Thyroid gland (tissue), 4 donors: ENCODE results near the gene PYDC1. TPM values are rescaled to one million over a fixed set of nuclear protein-coding genes. Genes with fewer than 3 reads are reported as not detected.
"Not testable (repeated sequence)": the region's sequence is repeated elsewhere in the genome, so short reads cannot be mapped to it uniquely, and the experiment has no call there.

ENCODE experiments used
- DNase-seq, 2 donors: peaks; one replicate each; pipeline ENCODE4 v3.0.0-alpha.2; 2019
- H3K27ac ChIP-seq, 3 donors: fragments of 200-600 bp; sonication (generic); 1 replicate in 2 of 3; 2 replicates in 1 of 3; pipeline ENCODE4 v1.5.1; 2016 to 2019; ENCODE audit warnings: mild to moderate bottlenecking in 1 of 3, moderate library complexity in 1 of 3
- H3K27me3 ChIP-seq: fragments of 200-600 bp; sonication (generic); one replicate; pipeline ENCODE4 v1.5.1; 2019
- H3K36me3 ChIP-seq, 2 donors: fragments of 200-600 bp; sonication (generic); one replicate each; pipeline ENCODE4 v1.5.1; 2016 to 2019
- H3K4me1 ChIP-seq, 2 donors: fragments of 200-600 bp; sonication (generic); one replicate each; pipeline ENCODE4 v1.5.1; 2017 to 2019
- H3K4me3 ChIP-seq, 3 donors: fragments of 200-600 bp; sonication (generic); replicated peaks in 1 of 3; 1 replicate in 2 of 3; 2 replicates in 1 of 3; pipeline ENCODE4 v1.5.1; 2016; ENCODE audit warnings: mild to moderate bottlenecking in 1 of 3
- H3K9me3 ChIP-seq: fragments of 200-600 bp; sonication (generic); one replicate; pipeline ENCODE4 v1.5.1; 2017
- POLR2A ChIP-seq, 2 donors: fragments of 450-650 bp; IDR thresholded peaks; one replicate each; pipeline ENCODE4 v1.6.1; 2017; ENCODE audit warnings: antibody characterized with exemption in 2 of 2, mild to moderate bottlenecking in 2 of 2, moderate library complexity in 1 of 2
- WGBS, 2 donors: methylation state at CpG; one replicate each; pipeline ENCODE4 v1.1.5; 2017; 5-methylcytosine and 5-hydroxymethylcytosine counted together
- intact Hi-C: fragments of 100-400 bp; cut with DNase I; formaldehyde crosslinking; loops from one replicate; pipeline ENCODE4 v1.15.1; 2023
- total RNA-seq, 4 donors: library from RNA; depleted of rRNA; stranded (reverse); fragments of >200 nt; gene quantifications; one replicate each; pipeline ENCODE4 v1.2.3, GENCODE V29; 2016
- TF ChIP-seq, protein P1 (sequence below), 6 experiments: fragments of 200-600 bp in 3 of 6; fragments of 450-650 bp in 3 of 6; sonication (generic) in 3 of 6; IDR thresholded peaks; one replicate each; pipeline ENCODE4 v1.5.1; 2016 to 2019; ENCODE audit warnings: antibody characterized with exemption in 6 of 6, mild to moderate bottlenecking in 2 of 6, inconsistent platforms in 1 of 6, moderate library complexity in 1 of 6

The PYDC1 gene
- total RNA-seq, 4 donors from 2014 or later, result not detected

DNA sequence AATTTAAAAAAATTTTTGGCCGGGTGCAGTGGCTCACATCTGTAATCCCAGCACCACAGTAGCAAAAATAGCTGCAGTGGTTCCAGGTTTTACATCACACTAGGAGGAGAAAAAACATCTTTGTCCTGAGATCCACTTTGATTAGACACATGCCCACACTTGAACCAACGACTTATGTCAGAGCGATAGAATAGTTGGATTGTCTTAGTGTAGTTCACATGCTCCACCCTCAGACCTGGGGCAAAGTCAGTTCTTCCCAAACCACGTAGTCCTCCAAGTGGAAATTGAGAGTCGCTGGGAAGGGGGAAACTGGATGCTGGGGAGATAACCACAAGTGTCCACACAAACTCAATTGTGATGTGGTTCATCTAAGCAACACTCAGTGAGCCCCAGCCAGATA, 31.4 kb upstream of the PYDC1 start:
- Histone ChIP-seq H3K9me3 (no peaks in the 10 kb centered on the region), H3K36me3 (no peaks in the 10 kb centered on the region), H3K27ac (no peak overlapping the region), H3K27me3 (no peaks in the 10 kb centered on the region), H3K4me1 (no peaks in the 10 kb centered on the region), H3K4me3 (no peak overlapping the region)
- intact Hi-C loops, result no loop called here
- DNase-seq, result no peak
- no peak for TF ChIP-seq POLR2A (IDR thresholded peaks at IDR 0.05)
- TF ChIP-seq, protein P1, sequence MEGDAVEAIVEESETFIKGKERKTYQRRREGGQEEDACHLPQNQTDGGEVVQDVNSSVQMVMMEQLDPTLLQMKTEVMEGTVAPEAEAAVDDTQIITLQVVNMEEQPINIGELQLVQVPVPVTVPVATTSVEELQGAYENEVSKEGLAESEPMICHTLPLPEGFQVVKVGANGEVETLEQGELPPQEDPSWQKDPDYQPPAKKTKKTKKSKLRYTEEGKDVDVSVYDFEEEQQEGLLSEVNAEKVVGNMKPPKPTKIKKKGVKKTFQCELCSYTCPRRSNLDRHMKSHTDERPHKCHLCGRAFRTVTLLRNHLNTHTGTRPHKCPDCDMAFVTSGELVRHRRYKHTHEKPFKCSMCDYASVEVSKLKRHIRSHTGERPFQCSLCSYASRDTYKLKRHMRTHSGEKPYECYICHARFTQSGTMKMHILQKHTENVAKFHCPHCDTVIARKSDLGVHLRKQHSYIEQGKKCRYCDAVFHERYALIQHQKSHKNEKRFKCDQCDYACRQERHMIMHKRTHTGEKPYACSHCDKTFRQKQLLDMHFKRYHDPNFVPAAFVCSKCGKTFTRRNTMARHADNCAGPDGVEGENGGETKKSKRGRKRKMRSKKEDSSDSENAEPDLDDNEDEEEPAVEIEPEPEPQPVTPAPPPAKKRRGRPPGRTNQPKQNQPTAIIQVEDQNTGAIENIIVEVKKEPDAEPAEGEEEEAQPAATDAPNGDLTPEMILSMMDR (IDR thresholded peaks at IDR 0.05), result no peak
- 76 to 80% methylated on average over 5 of the region's 5 CpGs for WGBS, 2 donors

DNA sequence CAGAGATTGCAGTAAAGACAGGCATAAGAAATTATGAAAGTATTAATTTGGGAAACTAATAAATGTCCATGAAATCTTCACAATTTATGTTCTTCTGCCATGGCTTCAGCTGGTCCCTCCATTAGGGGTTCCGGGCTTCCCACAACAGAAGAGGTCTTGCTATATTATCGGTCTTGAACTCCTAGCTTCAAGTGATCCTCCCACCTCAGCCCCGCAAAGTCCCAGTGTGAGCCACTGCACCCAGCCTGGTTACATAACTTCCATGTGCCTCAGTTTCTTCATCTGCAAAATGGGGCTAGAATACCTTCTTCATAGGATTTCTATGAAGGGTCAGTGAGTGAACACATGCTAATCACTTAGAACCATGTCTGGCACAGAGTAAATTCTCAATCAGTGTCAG, 29.4 kb upstream of the PYDC1 start:
- WGBS, 2 donors, result 93 to 97% methylated on average over 3 of the region's 3 CpGs
- intact Hi-C loops, result no loop called here
- Histone ChIP-seq H3K27me3 (no peaks in the 10 kb centered on the region), H3K9me3 (no peaks in the 10 kb centered on the region), H3K27ac (no peak overlapping the region), H3K36me3 (no peaks in the 10 kb centered on the region), H3K4me3 (no peak overlapping the region), H3K4me1 (no peaks in the 10 kb centered on the region)
- DNase-seq, result no peak
- TF ChIP-seq POLR2A (IDR thresholded peaks at IDR 0.05), result no peak
- TF ChIP-seq, protein P1 (IDR thresholded peaks at IDR 0.05), result no peak

DNA sequence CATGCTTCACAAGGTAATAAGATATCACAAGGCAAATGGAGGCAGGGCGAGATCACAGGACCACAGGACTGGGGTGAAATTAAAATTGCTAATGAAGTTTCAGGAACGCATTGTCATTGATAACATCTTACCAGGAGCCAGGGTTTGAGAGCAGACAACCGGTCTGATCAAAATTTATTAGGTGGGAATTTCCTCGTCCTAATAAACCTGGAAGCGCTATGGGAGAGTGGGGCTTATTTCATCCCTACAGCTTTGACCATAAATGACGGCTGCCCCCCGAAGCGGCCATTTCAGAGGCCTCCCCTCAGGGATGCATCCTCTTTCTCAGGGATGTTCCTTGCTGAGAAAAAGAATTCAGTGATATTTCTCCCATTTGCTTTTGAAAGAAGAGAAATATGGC, 28.7 kb upstream of the PYDC1 start:
- intact Hi-C loops, H3K4me3 ChIP-seq, DNase-seq, H3K4me1 ChIP-seq, H3K27me3 ChIP-seq, H3K9me3 ChIP-seq, H3K36me3 ChIP-seq, H3K27ac ChIP-seq: not testable (repeated sequence)
- WGBS, 2 donors, result 35 to 37% methylated on average over 8 of the region's 8 CpGs

DNA sequence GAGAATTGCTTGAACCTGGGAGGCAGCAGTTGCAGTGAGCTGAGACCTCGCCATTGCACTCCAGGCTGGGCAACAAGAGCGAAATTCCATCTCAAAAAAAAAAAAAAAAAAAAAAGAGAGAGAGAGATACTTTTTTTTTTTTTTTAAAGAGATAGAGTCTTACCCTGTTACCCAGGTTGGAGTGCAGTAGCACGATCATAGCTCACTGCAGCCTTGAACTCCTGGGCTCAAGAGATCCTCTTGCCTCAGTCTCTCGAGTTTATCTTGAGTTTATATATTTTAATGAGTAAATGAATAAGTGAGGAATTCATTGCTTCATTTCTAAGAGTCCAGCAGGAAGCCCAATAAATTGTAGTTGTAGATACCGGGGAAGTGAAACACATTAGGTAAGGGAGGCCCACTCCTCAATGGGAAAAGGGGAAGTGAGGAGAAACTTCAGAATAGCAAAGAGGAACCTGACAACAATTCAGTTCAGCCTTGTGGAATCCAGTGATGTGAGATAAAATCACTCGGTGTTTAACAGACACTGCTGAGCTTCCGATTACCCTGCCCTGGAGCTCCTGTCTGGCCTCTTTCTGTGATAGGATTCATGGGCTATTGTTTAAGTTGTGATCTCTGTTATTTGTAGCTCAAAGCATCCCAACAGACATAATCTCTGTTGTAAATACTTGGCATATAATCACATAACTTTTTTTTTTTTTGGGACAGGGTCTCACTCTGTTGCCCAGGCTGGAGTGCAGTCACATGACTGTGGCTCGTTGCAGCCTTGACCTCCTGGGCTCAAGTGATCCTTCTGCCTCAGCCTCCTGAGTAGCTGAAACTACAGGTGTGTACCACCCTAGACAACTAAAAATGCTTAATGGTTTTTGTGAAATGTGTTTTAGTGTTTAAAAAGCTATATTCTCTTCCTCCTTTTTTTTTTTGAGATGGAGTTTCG, 27.1 kb upstream of the PYDC1 start:
- no peak overlapping the region for H3K27ac ChIP-seq
- H3K27me3 ChIP-seq, result no peaks in the 10 kb centered on the region
- TF ChIP-seq POLR2A (IDR thresholded peaks at IDR 0.05), result no peak
- TF ChIP-seq, protein P1 (IDR thresholded peaks at IDR 0.05), result no peak
- H3K4me3 ChIP-seq, result no peak overlapping the region
- no peak for DNase-seq
- no peaks in the 10 kb centered on the region for H3K9me3 ChIP-seq
- no peaks in the 10 kb centered on the region for H3K4me1 ChIP-seq
- intact Hi-C loops, result no loop called here
- WGBS, 2 donors, result 53 to 64% methylated on average over 9 of the region's 9 CpGs
- H3K36me3 ChIP-seq, result no peaks in the 10 kb centered on the region

DNA sequence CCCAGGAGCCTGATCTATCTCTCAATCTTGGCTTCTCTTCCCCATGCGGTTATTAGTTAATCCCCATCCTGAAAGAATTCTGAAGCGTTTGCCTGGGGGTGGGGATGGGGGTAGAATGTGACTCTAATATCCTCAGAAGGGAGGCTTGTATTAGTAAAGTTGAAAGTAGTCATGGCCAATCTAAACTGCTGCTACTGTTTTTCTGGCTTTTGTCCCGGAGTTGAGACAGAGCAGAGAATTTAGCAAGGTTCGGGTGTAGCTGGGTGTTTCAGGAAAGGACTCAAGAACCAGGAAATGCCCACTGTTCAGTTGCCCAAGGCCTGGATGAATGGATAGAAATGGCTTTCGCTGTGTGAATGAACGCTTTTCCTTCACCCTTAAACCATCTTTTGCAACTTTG, 25.3 kb upstream of the PYDC1 start:
- Histone ChIP-seq H3K36me3 (no peaks in the 10 kb centered on the region), H3K4me1 (no peaks in the 10 kb centered on the region), H3K27me3 (no peaks in the 10 kb centered on the region), H3K27ac (no peak overlapping the region), H3K9me3 (no peaks in the 10 kb centered on the region), H3K4me3 (no peak overlapping the region)
- no peak for DNase-seq
- WGBS, 2 donors, result 47 to 59% methylated on average over 6 of the region's 6 CpGs
- intact Hi-C loops, result no loop called here
- TF ChIP-seq, protein P1 (IDR thresholded peaks at IDR 0.05), result no peak
- no peak for TF ChIP-seq POLR2A (IDR thresholded peaks at IDR 0.05)
